C4-2B (cell line): ENCODE measurements around the gene PAXX.

Source experiments
- ZFX ChIP-seq: fragments of 450-650 bp; IDR thresholded peaks from 2 replicates; pipeline ENCODE4 v1.6.1; 2017
- TF ChIP-seq, protein P1 (sequence below): fragments of 450-650 bp; conservative IDR thresholded peaks from 2 replicates; pipeline ENCODE4 v1.5.1; 2017; ENCODE audit warnings: mild to moderate bottlenecking

- TF ChIP-seq, protein P1, sequence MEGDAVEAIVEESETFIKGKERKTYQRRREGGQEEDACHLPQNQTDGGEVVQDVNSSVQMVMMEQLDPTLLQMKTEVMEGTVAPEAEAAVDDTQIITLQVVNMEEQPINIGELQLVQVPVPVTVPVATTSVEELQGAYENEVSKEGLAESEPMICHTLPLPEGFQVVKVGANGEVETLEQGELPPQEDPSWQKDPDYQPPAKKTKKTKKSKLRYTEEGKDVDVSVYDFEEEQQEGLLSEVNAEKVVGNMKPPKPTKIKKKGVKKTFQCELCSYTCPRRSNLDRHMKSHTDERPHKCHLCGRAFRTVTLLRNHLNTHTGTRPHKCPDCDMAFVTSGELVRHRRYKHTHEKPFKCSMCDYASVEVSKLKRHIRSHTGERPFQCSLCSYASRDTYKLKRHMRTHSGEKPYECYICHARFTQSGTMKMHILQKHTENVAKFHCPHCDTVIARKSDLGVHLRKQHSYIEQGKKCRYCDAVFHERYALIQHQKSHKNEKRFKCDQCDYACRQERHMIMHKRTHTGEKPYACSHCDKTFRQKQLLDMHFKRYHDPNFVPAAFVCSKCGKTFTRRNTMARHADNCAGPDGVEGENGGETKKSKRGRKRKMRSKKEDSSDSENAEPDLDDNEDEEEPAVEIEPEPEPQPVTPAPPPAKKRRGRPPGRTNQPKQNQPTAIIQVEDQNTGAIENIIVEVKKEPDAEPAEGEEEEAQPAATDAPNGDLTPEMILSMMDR: no peak
- no peak for TF ChIP-seq ZFX
Measured at GRCh38 chr9:137007108-137007815, 15.0 kb downstream of the PAXX start.
